Occipital lobe (tissue), 2 donors: ENCODE data around the gene AKAP13. TPM values are rescaled to one million over a fixed set of nuclear protein-coding genes. Genes with fewer than 3 reads are reported as not detected.

Experiments used
- DNase-seq: peaks from one replicate; lab custom pipeline; 2025; lab: John Stamatoyannopoulos, UW
- total RNA-seq: library from RNA; depleted of rRNA; stranded (reverse); fragments of >200 nt; gene quantifications from one replicate; pipeline ENCODE4 v1.2.3, GENCODE V29; 2014

Gene AKAP13
- total RNA-seq, 1 donor from 2014 or later = 142 TPM

GRCh38 chr15:85496151-85496550 is 115.7 kb downstream of the AKAP13 start:
- DNase-seq = no peak

GRCh38 chr15:85496551-85497171 is 116.3 kb downstream of the AKAP13 start:
- no peak for DNase-seq

GRCh38 chr15:85497172-85497569 is 116.8 kb downstream of the AKAP13 start:
- no peak for DNase-seq

- no peak for DNase-seq
These were observed 118.1 kb downstream of the AKAP13 start for GRCh38 chr15:85498471-85498870.

GRCh38 chr15:85499371-85499887 is 119.0 kb downstream of the AKAP13 start:
- no peak for DNase-seq

- no peak for DNase-seq
These were observed 119.8 kb downstream of the AKAP13 start for GRCh38 chr15:85500060-85500708.

GRCh38 chr15:85500729-85501128 is 120.3 kb downstream of the AKAP13 start:
- DNase-seq = no peak

GRCh38 chr15:85501574-85501973 is 121.2 kb downstream of the AKAP13 start:
- no peak for DNase-seq

GRCh38 chr15:85503151-85503799 is 122.9 kb downstream of the AKAP13 start:
- DNase-seq = no peak

- no peak for DNase-seq
These were observed 124.6 kb downstream of the AKAP13 start for GRCh38 chr15:85504749-85505676.

- DNase-seq = no peak
These were observed 126.7 kb downstream of the AKAP13 start for GRCh38 chr15:85507114-85507513.

- DNase-seq = no peak
These were observed 129.6 kb downstream of the AKAP13 start for GRCh38 chr15:85509973-85510372.

- no peak for DNase-seq
These were observed 134.0 kb downstream of the AKAP13 start for GRCh38 chr15:85514413-85514812.

- no peak for DNase-seq
These were observed 134.8 kb downstream of the AKAP13 start for GRCh38 chr15:85515212-85515611.

- DNase-seq = no peak
These were observed 136.7 kb downstream of the AKAP13 start for GRCh38 chr15:85517086-85517485.

GRCh38 chr15:85518979-85519761 is 138.8 kb downstream of the AKAP13 start:
- DNase-seq = no peak

GRCh38 chr15:85520650-85521049 is 140.2 kb downstream of the AKAP13 start:
- DNase-seq = no peak

- DNase-seq = no peak
These were observed 143.1 kb downstream of the AKAP13 start for GRCh38 chr15:85523530-85523929.

GRCh38 chr15:85525755-85526154 is 145.4 kb downstream of the AKAP13 start:
- DNase-seq = no peak

- no peak for DNase-seq
These were observed 147.5 kb downstream of the AKAP13 start for GRCh38 chr15:85527895-85528294.

- no peak for DNase-seq
These were observed 149.7 kb downstream of the AKAP13 start for GRCh38 chr15:85530079-85530478.
